ENCODE measurements around the gene PLIN3.

GRCh38 chr19:4814625-4815425, 52.6 kb downstream of the PLIN3 start:
- no peak for TF ChIP-seq ZFP3 (CRISPR knock-in tag; IDR thresholded peaks at IDR 0.05)
- no peak for TF ChIP-seq ZFP30 (CRISPR knock-in tag; IDR thresholded peaks at IDR 0.05)
- no peak for TF ChIP-seq CSRNP3 (CRISPR knock-in tag; IDR thresholded peaks at IDR 0.05)
- TF ChIP-seq PATZ1 (CRISPR knock-in tag; IDR thresholded peaks at IDR 0.05; ENCODE audit: borderline replicate concordance) = no peak
- TF ChIP-seq PPARA (CRISPR knock-in tag; IDR thresholded peaks at IDR 0.05; ENCODE audit: borderline replicate concordance) = no peak
- TF ChIP-seq ARNTL (CRISPR knock-in tag; IDR thresholded peaks at IDR 0.05; ENCODE audit: borderline replicate concordance, low read depth) = no peak
- no peak for TF ChIP-seq SNAI2 (CRISPR knock-in tag; IDR thresholded peaks at IDR 0.05)
- no peak for TF ChIP-seq POU6F1 (CRISPR knock-in tag; IDR thresholded peaks at IDR 0.05; ENCODE audit: borderline replicate concordance, low read depth)
- TF ChIP-seq CREB5 (CRISPR knock-in tag; IDR thresholded peaks at IDR 0.05; ENCODE audit: low read depth) = no peak
- no peak for TF ChIP-seq TCF4 (CRISPR knock-in tag; IDR thresholded peaks at IDR 0.05; ENCODE audit: borderline replicate concordance)

Measured in SK-N-SH treated with all-trans-retinoic acid at 6 μM for 48 hours (cell line).